HG03354 (cell line): ENCODE data around the gene SCAF11.
"Not testable (repeated sequence)": the region's sequence is repeated elsewhere in the genome, so short reads cannot be mapped to it uniquely, and the experiment has no call there.

Experiments used
- ATAC-seq: cut with Tn5 transposase; IDR thresholded peaks from one replicate; pipeline ENCODE4 v1.9.1; 2021; ENCODE audit warnings: mild to moderate bottlenecking; ENCODE audit not compliant: unreplicated experiment, poor library complexity, severe bottlenecking

Gene SCAF11

DNA sequence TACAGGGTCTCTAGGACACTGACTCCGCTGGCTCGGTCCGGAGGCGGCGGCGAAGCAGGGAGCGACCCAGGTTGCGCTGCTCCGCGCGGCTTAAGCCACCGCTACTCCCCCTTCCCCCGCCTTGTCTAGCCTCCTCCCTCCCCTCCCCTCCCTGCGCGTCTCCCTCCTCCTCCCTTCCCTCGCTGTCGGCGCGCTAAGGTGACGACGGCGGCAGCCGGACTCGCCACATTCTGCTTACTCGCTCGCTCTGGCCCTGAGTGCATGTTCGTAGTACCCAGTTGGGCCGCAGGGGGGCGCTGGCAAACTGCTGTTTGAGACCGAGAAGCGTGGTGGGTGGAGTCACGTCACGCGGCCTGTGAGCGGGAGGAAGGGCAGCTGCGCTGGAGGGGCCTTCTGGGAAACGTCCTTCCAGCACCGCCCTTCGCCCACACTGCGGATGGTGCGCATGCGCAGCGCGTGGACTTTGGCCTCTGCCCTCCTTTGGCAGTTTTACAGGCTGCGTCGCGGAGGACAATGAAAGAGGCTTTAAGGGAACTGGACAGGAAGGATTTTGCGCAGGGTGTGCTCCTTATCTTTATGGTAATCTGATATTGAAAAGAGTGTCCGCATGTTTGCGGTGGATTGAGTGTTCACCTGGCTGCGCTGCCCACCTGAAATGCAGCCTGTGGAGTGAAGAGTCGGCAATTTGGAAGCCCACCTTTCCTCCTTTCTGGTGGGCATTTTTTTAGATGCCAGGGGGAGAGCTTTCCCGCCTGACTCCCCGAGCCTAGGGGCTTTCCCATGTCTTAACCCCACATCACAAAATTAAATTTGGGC is at the start of gene SCAF11:
SCAF11 (minus strand) TSS at position 107 of the 816 bp plus-strand sequence. CDS start 26,407 bp downstream, outside the sequence.
- peak; percentile 77 for ATAC-seq

DNA sequence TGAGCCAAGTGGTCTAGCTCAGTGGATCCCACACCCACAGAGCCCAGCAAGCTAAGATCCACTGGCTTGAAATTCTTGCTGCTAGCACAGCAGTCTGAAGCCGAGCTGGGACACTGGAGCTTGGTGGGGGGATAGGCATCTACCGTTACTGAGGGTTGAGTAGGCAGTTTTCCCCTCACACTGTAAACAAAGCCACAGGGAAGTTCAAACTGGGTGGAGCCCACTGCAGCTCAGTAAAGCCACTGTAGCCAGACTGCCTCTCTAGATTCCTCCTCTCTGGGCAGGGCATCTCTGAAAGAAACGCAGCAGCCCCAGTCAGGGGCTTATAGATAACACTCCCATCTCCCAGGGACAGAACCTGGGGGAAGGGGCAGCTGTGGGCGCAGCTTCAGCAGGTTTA is 46.7 kb upstream of the SCAF11 start:
- ATAC-seq: not testable (repeated sequence)

- ATAC-seq: no peak
Observed at GRCh38 chr12:46027172-46027571, 36.8 kb upstream of the SCAF11 start.

DNA sequence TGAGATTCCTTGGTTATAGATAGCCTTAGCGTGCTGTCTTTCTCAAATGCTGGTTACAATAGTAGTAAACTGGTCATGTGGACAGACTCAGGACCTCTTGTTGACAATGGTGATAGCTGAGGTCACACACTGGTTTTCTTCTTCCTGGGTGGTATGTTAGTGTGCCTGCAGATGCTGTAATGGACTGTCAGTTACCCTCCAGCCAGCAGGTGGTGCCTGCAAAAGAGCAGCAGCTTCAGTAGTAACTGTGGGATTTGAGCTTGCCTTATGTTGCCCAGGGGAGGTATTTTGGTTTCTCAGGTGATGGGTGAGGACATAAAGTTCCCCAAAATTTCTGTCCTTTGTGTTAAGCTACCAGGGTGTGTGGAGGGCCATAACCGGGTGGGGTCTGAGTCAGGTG is 33.7 kb upstream of the SCAF11 start:
- no peak for ATAC-seq

GRCh38 chr12:46020768-46021167 is 30.4 kb upstream of the SCAF11 start:
- ATAC-seq: no peak

- not testable (repeated sequence) for ATAC-seq
Observed at GRCh38 chr12:46018712-46019111, 28.3 kb upstream of the SCAF11 start.

DNA sequence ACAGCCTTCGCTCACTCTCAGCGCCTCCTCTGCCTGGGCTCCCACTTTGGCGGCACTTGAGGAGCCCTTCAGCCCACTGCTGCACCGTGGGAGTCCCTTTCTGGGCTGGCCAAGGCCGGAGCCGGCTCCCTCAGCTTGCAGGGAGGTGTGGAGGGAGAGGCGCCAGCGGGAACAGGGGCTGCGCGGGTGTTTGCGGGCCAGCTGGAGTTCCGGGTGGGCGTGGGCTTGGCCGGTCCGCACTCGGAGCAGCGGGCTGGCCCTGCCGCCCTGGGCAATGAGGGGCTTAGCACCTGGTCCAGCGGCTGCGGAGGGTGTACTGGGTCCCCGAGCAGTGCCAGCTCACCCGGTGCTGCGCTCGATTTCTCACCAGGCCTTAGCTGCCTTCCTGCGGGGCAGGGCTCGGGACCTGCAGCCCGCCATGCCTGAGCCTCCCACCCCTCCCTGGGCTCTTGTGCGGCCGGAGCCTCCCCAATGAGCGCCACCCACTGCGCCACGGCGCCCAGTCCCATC is 27.5 kb upstream of the SCAF11 start:
- ATAC-seq: not testable (repeated sequence)

DNA sequence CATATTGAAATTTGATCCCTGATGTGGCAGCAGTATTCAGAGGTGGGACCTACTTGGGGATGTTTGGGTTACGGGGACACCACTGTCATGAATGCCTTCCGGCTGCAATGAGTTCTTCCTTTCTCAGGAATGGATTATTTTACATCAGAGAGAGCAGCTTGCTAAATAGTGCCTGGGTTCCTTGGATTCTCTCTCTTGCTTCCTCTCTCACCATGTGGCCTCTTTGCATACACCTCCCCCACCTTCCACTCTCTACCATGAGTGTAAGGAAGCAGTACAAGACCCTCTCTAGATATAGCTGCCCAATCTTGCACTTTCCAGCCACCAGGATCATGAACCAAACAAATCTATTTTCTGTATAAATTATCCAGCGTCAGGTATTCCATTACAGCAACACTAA is 15.4 kb upstream of the SCAF11 start:
- ATAC-seq: no peak

- ATAC-seq: no peak
Observed at GRCh38 chr12:46005151-46005797, 14.9 kb upstream of the SCAF11 start.

DNA sequence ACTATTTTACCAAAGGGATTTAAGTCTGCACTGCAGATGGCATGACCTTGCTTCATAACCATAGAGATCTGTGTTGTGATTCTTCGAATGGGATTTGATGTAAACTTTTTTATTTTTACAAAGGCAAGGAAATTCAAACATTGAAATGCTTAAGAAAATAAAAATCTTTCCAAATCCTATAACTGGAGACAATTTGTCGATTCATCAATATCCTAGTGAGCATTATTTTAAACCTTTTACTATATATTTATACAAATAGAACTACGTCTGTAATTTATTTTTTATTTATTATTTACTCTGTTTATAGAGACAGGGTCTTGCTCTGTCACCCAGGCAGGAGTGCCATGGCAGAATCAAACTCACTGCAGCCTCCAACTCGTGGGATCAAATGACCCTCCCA is 14.3 kb upstream of the SCAF11 start:
- ATAC-seq: no peak

DNA sequence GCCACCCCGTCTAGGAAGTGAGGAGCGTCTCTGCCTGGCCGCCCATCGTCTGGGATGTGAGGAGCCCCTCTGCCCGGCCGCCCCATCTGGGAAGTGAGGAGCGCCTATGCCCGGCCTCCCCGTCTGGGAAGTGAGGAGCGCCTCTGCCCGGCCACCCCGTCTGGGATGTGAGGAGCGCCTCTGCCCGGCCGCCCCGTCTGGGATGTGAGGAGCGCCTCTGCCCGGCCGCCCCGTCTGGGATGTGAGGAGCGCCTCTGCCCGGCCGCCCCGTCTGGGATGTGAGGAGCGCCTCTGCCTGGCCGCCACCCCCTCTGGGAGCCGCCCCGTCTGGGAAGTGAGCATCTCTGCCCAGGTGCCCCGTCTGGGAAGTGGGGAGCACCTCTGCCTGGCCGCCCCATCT is 9.7 kb upstream of the SCAF11 start:
- not testable (repeated sequence) for ATAC-seq

DNA sequence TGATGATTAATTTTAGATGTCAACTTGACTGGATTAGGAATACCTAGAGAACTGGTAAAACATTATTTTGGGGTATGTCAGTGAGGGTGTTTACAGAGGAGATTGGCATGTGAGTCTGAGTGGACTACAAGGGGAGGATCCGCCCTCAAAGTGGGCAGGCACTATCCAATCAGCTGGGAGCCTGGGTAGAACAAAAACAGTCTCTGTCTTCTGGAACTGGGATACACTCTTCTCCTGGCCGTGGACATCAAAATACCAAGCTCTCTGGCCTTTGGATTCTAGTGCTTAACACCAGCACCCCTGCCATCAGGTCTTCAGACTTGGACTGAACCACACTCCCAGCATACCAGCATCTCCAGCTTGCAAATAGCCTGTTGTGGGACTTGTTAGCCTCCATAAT is 4.4 kb upstream of the SCAF11 start:
- no peak for ATAC-seq

DNA sequence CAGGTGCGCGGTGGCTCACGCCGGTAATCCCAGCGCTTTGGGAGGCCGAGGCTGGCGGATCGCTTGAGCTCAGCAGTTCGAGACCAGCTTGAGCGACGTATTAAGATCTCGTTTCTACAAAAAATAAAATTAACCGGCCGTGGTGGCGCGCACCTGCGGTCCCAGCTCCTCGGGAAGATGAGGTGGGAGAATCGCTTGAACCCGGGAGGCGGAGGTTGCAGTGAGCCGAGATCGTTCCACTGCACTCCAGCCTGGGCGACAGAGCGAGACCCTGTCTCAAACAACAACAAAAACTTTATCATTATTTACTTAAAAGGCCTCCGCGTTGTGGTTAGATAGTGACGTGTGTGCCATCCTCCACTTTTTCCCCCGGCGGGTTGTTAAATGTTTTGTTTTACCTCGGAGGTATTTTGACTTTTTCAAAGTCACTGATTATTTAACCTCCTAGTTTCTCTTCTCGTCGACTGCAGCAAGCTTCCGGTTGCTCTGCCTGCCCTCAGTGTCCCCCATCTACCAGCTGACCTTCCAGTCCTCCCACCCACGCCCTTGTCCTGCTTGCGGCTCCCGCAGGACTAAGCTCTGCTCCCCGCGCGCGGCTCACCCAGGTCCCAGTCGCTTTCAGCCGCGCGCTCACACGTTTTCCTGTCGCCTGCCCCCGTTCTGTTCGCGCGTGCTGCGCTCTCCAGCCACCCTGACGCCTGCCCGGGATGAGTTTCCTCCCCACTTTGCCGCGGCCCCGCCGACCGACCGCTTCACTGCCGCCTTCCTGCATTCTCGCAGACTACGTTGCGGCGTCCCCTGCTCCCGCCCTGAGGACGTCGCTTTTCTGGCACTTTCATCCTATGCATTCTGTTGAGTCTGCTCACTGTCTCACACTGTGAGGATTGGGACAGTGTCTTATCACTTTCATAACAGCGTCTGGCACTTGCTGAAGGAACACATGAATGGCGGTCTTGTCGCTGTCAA is 1.2 kb upstream of the SCAF11 start:
- peak; percentile 17 for ATAC-seq

- ATAC-seq: peak; percentile 41
Observed at GRCh38 chr12:45989721-45990467, 480 bp downstream of the SCAF11 start.

DNA sequence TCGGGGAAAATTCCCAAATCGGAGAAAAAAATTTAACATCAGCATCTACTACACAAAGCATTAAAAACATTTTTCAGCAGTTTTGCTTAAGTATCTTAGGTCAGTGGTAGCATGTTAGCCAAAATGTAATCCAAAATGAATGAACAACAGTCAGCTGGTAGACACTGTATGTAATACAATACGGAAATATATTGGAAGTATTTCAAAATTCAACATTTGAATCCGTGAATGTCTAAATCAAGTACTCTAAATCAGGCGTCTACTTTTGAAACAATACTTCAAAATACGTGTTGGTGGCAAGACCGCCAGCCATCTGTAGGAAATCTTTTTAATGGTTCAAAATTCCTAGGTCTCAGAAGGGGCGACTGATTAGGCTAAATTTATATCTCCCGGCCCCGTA is 1.1 kb downstream of the SCAF11 start:
- no peak for ATAC-seq

- no peak for ATAC-seq
Observed at GRCh38 chr12:45988264-45988663, 2.1 kb downstream of the SCAF11 start.

- no peak for ATAC-seq
Observed at GRCh38 chr12:45987340-45987727, 3.0 kb downstream of the SCAF11 start.

DNA sequence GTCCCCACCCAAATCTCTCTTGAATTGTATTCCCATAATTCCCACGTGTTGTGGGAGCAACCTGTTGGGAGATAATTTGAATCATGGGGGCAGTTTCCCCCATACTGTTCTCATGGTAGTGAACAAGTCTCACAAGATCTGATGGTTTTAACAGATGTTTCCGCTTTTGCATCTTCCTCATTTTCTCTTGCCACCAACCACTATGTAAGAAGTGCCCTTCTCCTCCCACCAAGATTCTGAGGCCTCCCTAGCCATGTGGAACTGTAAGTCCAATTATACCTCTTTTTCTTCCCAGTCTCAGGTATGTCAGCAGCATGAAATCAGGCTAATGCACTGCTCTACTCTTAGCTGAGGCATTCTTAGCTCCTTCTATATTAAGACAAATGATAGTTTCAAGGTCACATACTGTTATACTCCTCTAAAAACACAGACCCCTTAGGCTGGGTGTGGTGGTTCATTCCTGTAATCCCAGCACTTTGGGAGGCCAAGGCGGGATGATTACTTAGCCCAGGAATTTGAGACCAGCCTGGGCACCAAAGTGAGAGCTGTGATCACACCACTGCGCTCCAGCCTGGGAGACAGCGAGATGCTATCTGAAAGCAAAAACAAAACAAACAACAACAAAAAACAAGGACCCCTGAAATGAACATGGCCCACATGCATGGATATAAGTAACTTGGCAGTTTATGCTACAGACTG is 3.6 kb downstream of the SCAF11 start:
- ATAC-seq: no peak
